Memory B cell (primary cell): ENCODE results near the gene AGBL4.

Experiments used
- ATAC-seq: fragments of 150-1000 bp; cut with Tn5 transposase; 2 replicates; pipeline ENCODE4 v1.10.0; 2021; ENCODE audit warnings: low read depth, mild to moderate bottlenecking, moderate library complexity
- DNase-seq, 2 donors: peaks; one replicate each; pipeline ENCODE4 v3.0.0; 2022; ENCODE audit warnings: low spot score in 2 of 2
- H3K27ac Mint-ChIP-seq: one replicate; pipeline ENCODE4 v1.8.0; 2022; ENCODE audit warnings: mild to moderate bottlenecking, moderate library complexity, mixed read lengths
- H3K27me3 Mint-ChIP-seq: one replicate; pipeline ENCODE4 v1.8.0; 2022; ENCODE audit warnings: mixed read lengths
- H3K36me3 Mint-ChIP-seq: one replicate; pipeline ENCODE4 v1.8.0; 2022; ENCODE audit warnings: mild to moderate bottlenecking, mixed read lengths
- H3K4me1 Mint-ChIP-seq: one replicate; pipeline ENCODE4 v1.8.0; 2022; ENCODE audit warnings: mixed read lengths
- H3K4me3 Mint-ChIP-seq: one replicate; pipeline ENCODE4 v1.8.0; 2022; ENCODE audit warnings: mild to moderate bottlenecking, moderate library complexity, mixed read lengths
- H3K9me3 Mint-ChIP-seq: one replicate; pipeline ENCODE4 v1.8.0; 2022; ENCODE audit warnings: mixed read lengths

Gene AGBL4

GRCh38 chr1:48851638-48852037, 1172.1 kb downstream of the AGBL4 start:
- peaks cover 2% of the 10 kb centered on the region for H3K4me1 Mint-ChIP-seq
- H3K27ac Mint-ChIP-seq: no peak overlapping the region
- no peak overlapping the region for H3K4me3 Mint-ChIP-seq
- H3K36me3 Mint-ChIP-seq: no peaks in the 10 kb centered on the region
- no peak for DNase-seq
- ATAC-seq: no peak
- H3K27me3 Mint-ChIP-seq: no peaks in the 10 kb centered on the region
- no peaks in the 10 kb centered on the region for H3K9me3 Mint-ChIP-seq

- Mint-ChIP-seq H3K4me1 (peaks cover 2% of the 10 kb centered on the region), H3K4me3 (no peak overlapping the region), H3K36me3 (no peaks in the 10 kb centered on the region), H3K27ac (no peak overlapping the region), H3K27me3 (peaks cover 3% of the 10 kb centered on the region), H3K9me3 (no peaks in the 10 kb centered on the region)
- DNase-seq: no peak
- no peak for ATAC-seq
These were observed 1175.7 kb downstream of the AGBL4 start for GRCh38 chr1:48848035-48848434.

GRCh38 chr1:48846441-48846840, 1177.3 kb downstream of the AGBL4 start:
- no peak for DNase-seq
- Mint-ChIP-seq H3K36me3 (no peaks in the 10 kb centered on the region), H3K4me3 (no peak overlapping the region), H3K27me3 (peaks cover 3% of the 10 kb centered on the region), H3K9me3 (no peaks in the 10 kb centered on the region), H3K4me1 (peaks cover 2% of the 10 kb centered on the region), H3K27ac (no peak overlapping the region)
- no peak for ATAC-seq

GRCh38 chr1:48844187-48844586, 1179.6 kb downstream of the AGBL4 start:
- no peaks in the 10 kb centered on the region for H3K4me1 Mint-ChIP-seq
- H3K27me3 Mint-ChIP-seq: peaks cover 4% of the 10 kb centered on the region
- H3K36me3 Mint-ChIP-seq: no peaks in the 10 kb centered on the region
- ATAC-seq: no peak
- H3K27ac Mint-ChIP-seq: no peak overlapping the region
- H3K4me3 Mint-ChIP-seq: no peak overlapping the region
- no peak for DNase-seq
- no peaks in the 10 kb centered on the region for H3K9me3 Mint-ChIP-seq

- DNase-seq (no peak), ATAC-seq (no peak)
- Mint-ChIP-seq H3K27ac (no peak overlapping the region), H3K9me3 (no peaks in the 10 kb centered on the region), H3K4me1 (no peaks in the 10 kb centered on the region), H3K4me3 (no peak overlapping the region), H3K27me3 (peaks cover 7% of the 10 kb centered on the region), H3K36me3 (no peaks in the 10 kb centered on the region)
These were observed 1181.8 kb downstream of the AGBL4 start for GRCh38 chr1:48841966-48842365.

- Mint-ChIP-seq H3K4me3 (no peak overlapping the region), H3K4me1 (no peaks in the 10 kb centered on the region), H3K27me3 (peaks cover 7% of the 10 kb centered on the region), H3K36me3 (no peaks in the 10 kb centered on the region), H3K27ac (no peak overlapping the region), H3K9me3 (no peaks in the 10 kb centered on the region)
- ATAC-seq (no peak), DNase-seq (no peak)
These were observed 1182.3 kb downstream of the AGBL4 start for GRCh38 chr1:48841461-48841860.

- ATAC-seq (no peak), DNase-seq (no peak)
- no peaks in the 10 kb centered on the region for H3K4me1 Mint-ChIP-seq
- no peak overlapping the region for H3K27ac Mint-ChIP-seq
- H3K4me3 Mint-ChIP-seq: no peak overlapping the region
- H3K36me3 Mint-ChIP-seq: no peaks in the 10 kb centered on the region
- H3K9me3 Mint-ChIP-seq: no peaks in the 10 kb centered on the region
- H3K27me3 Mint-ChIP-seq: peaks cover 19% of the 10 kb centered on the region
These were observed 1192.4 kb downstream of the AGBL4 start for GRCh38 chr1:48831120-48831978.

GRCh38 chr1:48830715-48831114, 1193.0 kb downstream of the AGBL4 start:
- Mint-ChIP-seq H3K36me3 (no peaks in the 10 kb centered on the region), H3K9me3 (no peaks in the 10 kb centered on the region), H3K27ac (no peak overlapping the region), H3K4me1 (no peaks in the 10 kb centered on the region), H3K4me3 (no peak overlapping the region), H3K27me3 (peaks cover 16% of the 10 kb centered on the region)
- no peak for DNase-seq
- ATAC-seq: no peak

GRCh38 chr1:48829446-48829845, 1194.3 kb downstream of the AGBL4 start:
- DNase-seq: no peak
- Mint-ChIP-seq H3K27ac (no peak overlapping the region), H3K4me3 (no peak overlapping the region), H3K36me3 (no peaks in the 10 kb centered on the region), H3K9me3 (no peaks in the 10 kb centered on the region), H3K4me1 (no peaks in the 10 kb centered on the region), H3K27me3 (peaks cover 12% of the 10 kb centered on the region)
- no peak for ATAC-seq

- no peak for ATAC-seq
- H3K4me1 Mint-ChIP-seq: no peaks in the 10 kb centered on the region
- H3K36me3 Mint-ChIP-seq: no peaks in the 10 kb centered on the region
- no peaks in the 10 kb centered on the region for H3K9me3 Mint-ChIP-seq
- DNase-seq: no peak
- H3K27ac Mint-ChIP-seq: no peak overlapping the region
- H3K27me3 Mint-ChIP-seq: peaks cover 10% of the 10 kb centered on the region
- no peak overlapping the region for H3K4me3 Mint-ChIP-seq
These were observed 1200.6 kb downstream of the AGBL4 start for GRCh38 chr1:48823168-48823567.

- H3K27ac Mint-ChIP-seq: no peak overlapping the region
- peaks cover 3% of the 10 kb centered on the region for H3K27me3 Mint-ChIP-seq
- ATAC-seq: no peak
- H3K4me1 Mint-ChIP-seq: peaks cover 7% of the 10 kb centered on the region
- no peak for DNase-seq
- H3K36me3 Mint-ChIP-seq: no peaks in the 10 kb centered on the region
- no peak overlapping the region for H3K4me3 Mint-ChIP-seq
- H3K9me3 Mint-ChIP-seq: no peaks in the 10 kb centered on the region
These were observed 1203.3 kb downstream of the AGBL4 start for GRCh38 chr1:48820491-48820890.

- Mint-ChIP-seq H3K27me3 (no peaks in the 10 kb centered on the region), H3K27ac (no peak overlapping the region), H3K9me3 (no peaks in the 10 kb centered on the region), H3K4me1 (peaks cover 7% of the 10 kb centered on the region), H3K36me3 (no peaks in the 10 kb centered on the region), H3K4me3 (no peak overlapping the region)
- DNase-seq (peak; percentile 42 to 50), ATAC-seq (peak; percentile 77)
These were observed 1206.1 kb downstream of the AGBL4 start for GRCh38 chr1:48817505-48818114.

- H3K27ac Mint-ChIP-seq: no peak overlapping the region
- no peak for ATAC-seq
- H3K4me1 Mint-ChIP-seq: peaks cover 13% of the 10 kb centered on the region
- no peaks in the 10 kb centered on the region for H3K9me3 Mint-ChIP-seq
- no peak overlapping the region for H3K4me3 Mint-ChIP-seq
- no peaks in the 10 kb centered on the region for H3K27me3 Mint-ChIP-seq
- no peak for DNase-seq
- H3K36me3 Mint-ChIP-seq: no peaks in the 10 kb centered on the region
These were observed 1213.0 kb downstream of the AGBL4 start for GRCh38 chr1:48810740-48811139.

- ATAC-seq (no peak), DNase-seq (no peak)
- peaks cover 19% of the 10 kb centered on the region for H3K4me1 Mint-ChIP-seq
- no peak overlapping the region for H3K27ac Mint-ChIP-seq
- no peaks in the 10 kb centered on the region for H3K36me3 Mint-ChIP-seq
- no peak overlapping the region for H3K4me3 Mint-ChIP-seq
- H3K9me3 Mint-ChIP-seq: no peaks in the 10 kb centered on the region
- no peaks in the 10 kb centered on the region for H3K27me3 Mint-ChIP-seq
These were observed 1215.3 kb downstream of the AGBL4 start for GRCh38 chr1:48808496-48808895.
